K562 (cell line): ENCODE results near the gene EPHB4. TPM values are rescaled to one million over a fixed set of nuclear protein-coding genes. Genes with fewer than 3 reads are reported as not detected.
A peak's percentile ranks its signal among the peaks of the same experiment; 100 is the strongest.

ENCODE experiments used
- ARID2 ChIP-seq: fragments of 450-650 bp; IDR thresholded peaks from 2 replicates; pipeline ENCODE4 v1.6.1; 2017; ENCODE audit warnings: antibody characterized with exemption, mild to moderate bottlenecking
- E2F3 ChIP-seq: fragments of 250-450 bp; sonication (Bioruptor Pico); IDR thresholded peaks from 2 replicates; pipeline ENCODE4 v1.4.0; 2020; ENCODE audit warnings: mild to moderate bottlenecking
- FOSL1 ChIP-seq: fragments of 200-800 bp; sonication (Bioruptor generic); conservative IDR thresholded peaks from 2 replicates; pipeline ENCODE4 v1.6.1; 2016; ENCODE audit warnings: missing genetic modification characterization, missing compliant biosample characterization
- FOXJ2 ChIP-seq: fragments of 200-800 bp; sonication (Bioruptor generic); IDR thresholded peaks from 2 replicates; pipeline ENCODE4 v1.6.1; 2016; ENCODE audit warnings: missing genetic modification characterization, missing compliant biosample characterization
- HMGN3 ChIP-seq: IDR thresholded peaks from 2 replicates; pipeline ENCODE4 v1.6.1; 2011; ENCODE audit warnings: borderline replicate concordance, low read depth, mild to moderate bottlenecking, mixed read lengths, low read length; ENCODE audit not compliant: insufficient read length; ENCODE audit errors: extremely low read depth
- KLF1 ChIP-seq: fragments of 450-650 bp; IDR thresholded peaks from 2 replicates; pipeline ENCODE4 v1.6.1; 2016; ENCODE audit warnings: missing genetic modification characterization, missing compliant biosample characterization
- LCOR ChIP-seq: sonication (generic); formaldehyde crosslinking; IDR thresholded peaks from 2 replicates; pipeline ENCODE4 v1.8.0; 2022; ENCODE audit warnings: mild to moderate bottlenecking, missing genetic modification reagents
- NEUROD1 ChIP-seq: fragments of 150-350 bp; IDR thresholded peaks from 2 replicates; pipeline ENCODE4 v1.6.1; 2014; ENCODE audit warnings: borderline replicate concordance, low read length, low read depth; ENCODE audit not compliant: partially characterized antibody
- NR2C1 ChIP-seq, 2 experiments: fragments of 450-650 bp; IDR thresholded peaks; 2 replicates each; pipeline ENCODE4 v1.6.1; 2017; ENCODE audit warnings: mild to moderate bottlenecking in 2 of 2, antibody characterized with exemption in 1 of 2, inconsistent platforms in 1 of 2, missing compliant biosample characterization in 1 of 2, missing genetic modification characterization in 1 of 2
- RBFOX2 ChIP-seq: fragments of 200-400 bp; formaldehyde crosslinking; IDR thresholded peaks from 2 replicates; pipeline ENCODE4 v1.6.1; 2017; ENCODE audit warnings: low read depth, mild to moderate bottlenecking, low read length, moderate library complexity
- SNIP1 ChIP-seq: fragments of 450-650 bp; IDR thresholded peaks from 2 replicates; pipeline ENCODE4 v1.7.1; 2017; ENCODE audit warnings: low read depth, mild to moderate bottlenecking
- TEAD1 ChIP-seq, 2 experiments: fragments of 450-650 bp in 1 of 2; sonication (generic) in 1 of 2; formaldehyde crosslinking; IDR thresholded peaks; 2 replicates each; pipeline versions ENCODE4 v1.4.0 to v1.8.0; 2020 to 2022; ENCODE audit warnings: mild to moderate bottlenecking in 2 of 2, missing genetic modification reagents in 1 of 2
- ZHX1 ChIP-seq: fragments of 150-350 bp; conservative IDR thresholded peaks from 2 replicates; pipeline ENCODE4 v1.6.1; 2014; ENCODE audit warnings: low read length
- ZNF197 ChIP-seq: fragments of 200-800 bp; sonication (Bioruptor generic); IDR thresholded peaks from 2 replicates; pipeline ENCODE4 v1.6.1; 2016; ENCODE audit warnings: low read depth, missing genetic modification characterization, missing compliant biosample characterization
- ZNF24 ChIP-seq: fragments of 450-650 bp; IDR thresholded peaks from 2 replicates; pipeline ENCODE4 v1.6.1; 2016
- ZNF395 ChIP-seq: fragments of 200-800 bp; sonication (Bioruptor generic); IDR thresholded peaks from 2 replicates; pipeline ENCODE4 v1.6.1; 2017; ENCODE audit warnings: missing genetic modification characterization, missing compliant biosample characterization
- ZNF778 ChIP-seq: fragments of 450-650 bp; formaldehyde crosslinking; IDR thresholded peaks from 2 replicates; pipeline ENCODE4 v1.4.0; 2020; ENCODE audit warnings: mild to moderate bottlenecking, moderate library complexity
- ZNF785 ChIP-seq: fragments of 250-450 bp; sonication (Bioruptor Pico); IDR thresholded peaks from 2 replicates; pipeline ENCODE4 v1.4.0; 2020; ENCODE audit warnings: mild to moderate bottlenecking
- polyA plus RNA-seq, 8 experiments: library from polyadenylated mRNA; depleted of rRNA in 4 of 8; stranded (reverse) in 5 of 8; unstranded in 3 of 8; fragments of >200 nt; fragmentation: Nextera tagmentation in 2 of 8; fragmentation: Illumina TruSeq in 1 of 8; extraction: Ambion mirVana in 2 of 8; extraction: Trizol in 1 of 8; gene quantifications; 2 replicates each; pipeline versions ENCODE4 v1.2.1 to v1.2.3, GENCODE V29; 2011 to 2014; ENCODE audit warnings: inconsistent platforms in 1 of 8, missing spikeins in 1 of 8
- total RNA-seq, 7 experiments: library from RNA; depleted of rRNA in 6 of 7; stranded (reverse); fragments of >200 nt in 6 of 7; fragmentation: Illumina TruSeq in 2 of 7; extraction: Trizol in 2 of 7; gene quantifications; 2 replicates each; pipeline versions ENCODE4 v1.2.1 to v1.2.3, GENCODE V29; 2011 to 2021; ENCODE audit warnings: low replicate concordance in 1 of 7
- TF ChIP-seq, protein P1 (sequence below): fragments of 450-650 bp; formaldehyde crosslinking; IDR thresholded peaks from 2 replicates; pipeline ENCODE4 v1.4.0; 2022; ENCODE audit warnings: missing genetic modification characterization
- TF ChIP-seq, protein P2 (sequence below): sonication (generic); formaldehyde crosslinking; IDR thresholded peaks from 2 replicates; pipeline ENCODE4 v1.8.1; 2023; ENCODE audit warnings: mild to moderate bottlenecking, missing genetic modification reagents

The EPHB4 gene
- total and polyA plus RNA-seq, 9 of the 15 experiments (the other 6 are each of a cell fraction or from before 2014, with no cell fraction given), result 1.2 to 82.1 (median 37.9) TPM

- TF ChIP-seq NEUROD1 (peak; percentile 54), KLF1 (no peak), ZNF197 (CRISPR knock-in tag) (peak; percentile 75; the same call in 1 of the 2 replicates), TEAD1 (CRISPR knock-in tag; IDR thresholded peaks at IDR 0.05) (peak in 1 of 2 experiments; percentile 40; a peak in 1 of 4 replicates), E2F3 (CRISPR knock-in tag) (peak; percentile 83), FOSL1 (tag) (peak; percentile 91), HMGN3 (peak; percentile 68), NR2C1 (IDR thresholded peaks at IDR 0.05) (peak; percentile 81), NR2C1 (tag; IDR thresholded peaks at IDR 0.05) (peak; percentile 80), RBFOX2 (peak; percentile 82), ZNF395 (CRISPR knock-in tag) (peak; percentile 68; the same call in 1 of the 2 replicates), SNIP1 (peak; percentile 88), LCOR (CRISPR knock-in tag) (peak; percentile 78), ZNF778 (CRISPR knock-in tag) (no peak), FOXJ2 (tag) (0 out of 2 replicates have a peak, but pooled peaks have one; percentile 2), ZHX1 (no peak), ZNF24 (0 out of 2 replicates have a peak, but pooled peaks have one; percentile 47), ARID2 (no peak), ZNF785 (CRISPR knock-in tag) (no peak)
- TF ChIP-seq, protein P1, sequence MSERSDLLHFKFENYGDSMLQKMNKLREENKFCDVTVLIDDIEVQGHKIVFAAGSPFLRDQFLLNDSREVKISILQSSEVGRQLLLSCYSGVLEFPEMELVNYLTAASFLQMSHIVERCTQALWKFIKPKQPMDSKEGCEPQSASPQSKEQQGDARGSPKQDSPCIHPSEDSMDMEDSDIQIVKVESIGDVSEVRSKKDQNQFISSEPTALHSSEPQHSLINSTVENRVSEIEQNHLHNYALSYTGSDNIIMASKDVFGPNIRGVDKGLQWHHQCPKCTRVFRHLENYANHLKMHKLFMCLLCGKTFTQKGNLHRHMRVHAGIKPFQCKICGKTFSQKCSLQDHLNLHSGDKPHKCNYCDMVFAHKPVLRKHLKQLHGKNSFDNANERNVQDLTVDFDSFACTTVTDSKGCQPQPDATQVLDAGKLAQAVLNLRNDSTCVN (CRISPR knock-in tag), result no peak
- TF ChIP-seq, protein P2, sequence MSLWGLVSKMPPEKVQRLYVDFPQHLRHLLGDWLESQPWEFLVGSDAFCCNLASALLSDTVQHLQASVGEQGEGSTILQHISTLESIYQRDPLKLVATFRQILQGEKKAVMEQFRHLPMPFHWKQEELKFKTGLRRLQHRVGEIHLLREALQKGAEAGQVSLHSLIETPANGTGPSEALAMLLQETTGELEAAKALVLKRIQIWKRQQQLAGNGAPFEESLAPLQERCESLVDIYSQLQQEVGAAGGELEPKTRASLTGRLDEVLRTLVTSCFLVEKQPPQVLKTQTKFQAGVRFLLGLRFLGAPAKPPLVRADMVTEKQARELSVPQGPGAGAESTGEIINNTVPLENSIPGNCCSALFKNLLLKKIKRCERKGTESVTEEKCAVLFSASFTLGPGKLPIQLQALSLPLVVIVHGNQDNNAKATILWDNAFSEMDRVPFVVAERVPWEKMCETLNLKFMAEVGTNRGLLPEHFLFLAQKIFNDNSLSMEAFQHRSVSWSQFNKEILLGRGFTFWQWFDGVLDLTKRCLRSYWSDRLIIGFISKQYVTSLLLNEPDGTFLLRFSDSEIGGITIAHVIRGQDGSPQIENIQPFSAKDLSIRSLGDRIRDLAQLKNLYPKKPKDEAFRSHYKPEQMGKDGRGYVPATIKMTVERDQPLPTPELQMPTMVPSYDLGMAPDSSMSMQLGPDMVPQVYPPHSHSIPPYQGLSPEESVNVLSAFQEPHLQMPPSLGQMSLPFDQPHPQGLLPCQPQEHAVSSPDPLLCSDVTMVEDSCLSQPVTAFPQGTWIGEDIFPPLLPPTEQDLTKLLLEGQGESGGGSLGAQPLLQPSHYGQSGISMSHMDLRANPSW (CRISPR knock-in tag), result no peak
Measured at GRCh38 chr7:100837099-100837836, 9.9 kb upstream of the EPHB4 start (continued).
